ENCODE results near the gene CASP12. TPM values are rescaled to one million over a fixed set of nuclear protein-coding genes. Genes with fewer than 3 reads are reported as not detected.

The CASP12 gene
- total and polyA plus RNA-seq, 2 of the 4 experiments (the other 2 are of a cell fraction) = 0.07 TPM; not detected in 1

GRCh38 chr11:104899226-104899625 lies 966 bp upstream of the CASP12 start:
- H2BK20ac ChIP-seq (ENCODE audit: low read depth, low read length) = no peak overlapping the region
- dilution Hi-C loops (cut with HindIII; ENCODE audit: low sequenced_read_pairs, unreplicated experiment) = no loop called here
- H3K27me3 ChIP-seq (ENCODE audit: control insufficient read depth, insufficient read depth, low read length) = no peaks in the 10 kb centered on the region
- no TSS peak for BruUV-seq (replicated peaks)
- H3K18ac ChIP-seq (ENCODE audit: low read depth, low read length) = no peak overlapping the region
- no peaks in the 10 kb centered on the region for H3K9me3 ChIP-seq (ENCODE audit: control insufficient read depth, insufficient read depth, low read length)
- in situ Hi-C loops (cut with MboI; ENCODE audit: low sequenced_read_pairs) = no loop called here
- peak overlapping the region; percentile 75; the same call in 1 of the 2 replicates for H2AK5ac ChIP-seq (ENCODE audit: low read depth, low read length)
- no peak overlapping the region for H2AK9ac ChIP-seq (replicated peaks; ENCODE audit: low read depth, low read length, poor library complexity)
- intact Hi-C loops (cut with micrococcal nuclease) = no loop called here
- no peak overlapping the region for H2AFZ ChIP-seq (replicated peaks; ENCODE audit: low read length, poor library complexity)
- no peaks in the 10 kb centered on the region; the same call in 1 of the 2 replicates for H3K9me1 ChIP-seq (ENCODE audit: insufficient read depth, low read length)
- no peaks in the 10 kb centered on the region for H3K79me1 ChIP-seq (ENCODE audit: low read depth in 1 of 2, low read length in 2 of 2)
- H4K5ac ChIP-seq (ENCODE audit: low read depth, low read length) = no peak overlapping the region
- no peak overlapping the region for H3K56ac ChIP-seq (ENCODE audit: extremely low read depth, insufficient read depth, low read length)
- no peak overlapping the region for H3K23ac ChIP-seq (ENCODE audit: low read depth, low read length)
- peak overlapping the region; percentile 47; the same call in 1 of the 2 replicates for H3K4ac ChIP-seq (ENCODE audit: low read depth, low read length)
- H4K91ac ChIP-seq (ENCODE audit: insufficient read depth, low read depth, low read length) = no peak overlapping the region
- ATAC-seq (ENCODE audit: low read depth) (no peak), DNase-seq (no peak)
- H4K8ac ChIP-seq (ENCODE audit: low read depth in 2 of 2, low read length in 2 of 2) = no peak overlapping the region
- POLR2A ChIA-PET (ENCODE audit: unreplicated experiment) = no interaction called here
- H3K4me3 ChIP-seq (ENCODE audit: insufficient read depth, low read depth, low read length) = no peak overlapping the region
- H2BK15ac ChIP-seq (ENCODE audit: low read depth, low read length) = peak overlapping the region; percentile 87; the same call in 1 of the 3 replicates
- H3K4me1 ChIP-seq (ENCODE audit: control insufficient read depth, insufficient read depth, low read length) = peaks cover 2% of the 10 kb centered on the region; the same call in 1 of the 2 replicates
- TF ChIP-seq RCOR1 (IDR thresholded peaks at IDR 0.05; ENCODE audit: insufficient replicate concordance, low read length) = no peak
- TF ChIP-seq CEBPB (IDR thresholded peaks at IDR 0.05; ENCODE audit: low read depth, low read length) = no peak
- TF ChIP-seq BHLHE40 (IDR thresholded peaks at IDR 0.05; ENCODE audit: low read depth, low read length) = no peak
- no peak for TF ChIP-seq RAD21 (IDR thresholded peaks at IDR 0.05; ENCODE audit: low read length)
- TF ChIP-seq NFE2L2 (IDR thresholded peaks at IDR 0.05; ENCODE audit: low read depth, low read length) = no peak
- TF ChIP-seq CHD1 (IDR thresholded peaks at IDR 0.05; ENCODE audit: low read depth, low read length) = no peak
- TF ChIP-seq ELK1 (IDR thresholded peaks at IDR 0.05; ENCODE audit: borderline replicate concordance, low read depth, low read length) = no peak
- TF ChIP-seq USF2 (IDR thresholded peaks at IDR 0.05; ENCODE audit: low read depth, low read length) = no peak
- no peak overlapping the region for H2BK120ac ChIP-seq (ENCODE audit: low read depth, low read length)
- CTCF ChIA-PET = no interaction called here
- H3K14ac ChIP-seq (replicated peaks; ENCODE audit: low read depth, low read length) = 0 out of 2 replicates have a peak overlapping the region, but pooled peaks have one; percentile 29
- no peak overlapping the region for H2BK5ac ChIP-seq (ENCODE audit: low read depth, low read length, poor library complexity, severe bottlenecking)
- no peaks in the 10 kb centered on the region for H3K36me3 ChIP-seq (ENCODE audit: control insufficient read depth, insufficient read depth, low read length)
- H3K27ac ChIP-seq (ENCODE audit: insufficient read depth, low read length) = no peak overlapping the region
- H3K9ac ChIP-seq (ENCODE audit: low read depth, low read length) = no peak overlapping the region
- no peak overlapping the region for H3K4me2 ChIP-seq (ENCODE audit: low read depth, low read length)
- H4K20me1 ChIP-seq (ENCODE audit: insufficient read depth, low read length) = no peaks in the 10 kb centered on the region
